GM20000 (cell line): ENCODE data around the gene SVOP.

Source experiments
- DNase-seq: peaks from one replicate; pipeline ENCODE4 v3.0.0; 2012; ENCODE audit warnings: low spot score
- CTCF ChIP-seq: IDR thresholded peaks from 2 replicates; pipeline ENCODE4 v1.5.1; 2012; ENCODE audit warnings: mild to moderate bottlenecking, control low read depth; ENCODE audit errors: extremely low read depth, missing control alignments

The SVOP gene

GRCh38 chr12:108981835-108982234, 39.0 kb downstream of the SVOP start:
- no peak for DNase-seq
- no peak for TF ChIP-seq CTCF

DNA sequence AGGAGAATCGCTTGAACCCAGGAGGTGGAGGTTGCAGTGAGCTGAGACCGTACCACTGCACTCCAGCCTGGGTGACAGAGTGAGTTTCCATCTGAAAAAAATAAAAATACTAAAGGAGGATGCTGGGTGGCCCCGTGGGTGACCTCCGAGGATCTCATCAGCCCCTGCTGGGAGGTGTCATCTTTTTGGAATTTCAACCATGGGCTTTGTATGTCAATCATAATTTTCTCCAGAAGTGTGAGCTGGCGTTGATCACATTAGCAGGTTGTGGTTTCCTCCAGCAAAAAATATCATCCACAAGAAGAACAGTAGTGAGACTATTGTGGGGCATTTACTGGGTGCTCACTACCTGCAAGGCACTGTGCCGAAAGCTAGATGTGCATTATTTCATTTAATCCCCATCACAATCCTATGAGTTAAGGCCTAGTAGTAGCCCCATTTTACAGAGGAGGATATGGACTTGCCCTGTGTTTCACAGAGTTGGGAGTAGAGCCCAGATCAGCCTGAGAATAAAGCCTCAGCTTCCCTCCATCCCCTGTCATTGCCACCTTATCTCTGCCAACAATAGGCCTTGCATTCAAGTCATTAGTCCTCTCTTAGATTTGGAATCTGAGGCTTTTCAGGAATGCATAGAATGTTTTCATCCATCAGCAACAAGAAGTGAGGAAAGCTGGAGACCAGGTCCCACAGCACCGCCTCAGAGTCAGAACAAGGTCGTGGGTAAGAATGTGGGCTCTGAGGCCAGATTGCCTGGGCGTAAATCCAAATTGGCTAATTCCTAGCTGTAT, 39.8 kb downstream of the SVOP start:
- no peak for TF ChIP-seq CTCF
- no peak for DNase-seq

DNA sequence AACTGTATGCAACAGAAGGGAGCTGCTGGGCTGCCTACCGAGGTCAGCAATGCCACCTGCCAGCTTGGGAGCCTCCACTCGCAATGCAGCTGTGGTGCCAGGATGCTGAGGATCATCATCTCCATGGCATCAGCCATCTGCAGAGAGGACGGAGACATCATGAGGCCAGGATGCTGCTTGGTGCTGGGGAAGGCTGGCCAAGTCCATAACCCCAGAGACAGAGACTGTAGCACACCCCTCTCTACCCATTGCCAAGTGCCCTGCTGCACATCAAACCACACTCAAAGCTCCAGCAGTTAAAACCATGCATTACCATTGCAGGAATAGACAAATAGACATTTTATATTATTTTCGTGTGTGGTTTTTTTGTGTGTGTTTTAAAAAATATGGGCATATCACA, 43.5 kb downstream of the SVOP start:
- no peak for DNase-seq
- no peak for TF ChIP-seq CTCF

DNA sequence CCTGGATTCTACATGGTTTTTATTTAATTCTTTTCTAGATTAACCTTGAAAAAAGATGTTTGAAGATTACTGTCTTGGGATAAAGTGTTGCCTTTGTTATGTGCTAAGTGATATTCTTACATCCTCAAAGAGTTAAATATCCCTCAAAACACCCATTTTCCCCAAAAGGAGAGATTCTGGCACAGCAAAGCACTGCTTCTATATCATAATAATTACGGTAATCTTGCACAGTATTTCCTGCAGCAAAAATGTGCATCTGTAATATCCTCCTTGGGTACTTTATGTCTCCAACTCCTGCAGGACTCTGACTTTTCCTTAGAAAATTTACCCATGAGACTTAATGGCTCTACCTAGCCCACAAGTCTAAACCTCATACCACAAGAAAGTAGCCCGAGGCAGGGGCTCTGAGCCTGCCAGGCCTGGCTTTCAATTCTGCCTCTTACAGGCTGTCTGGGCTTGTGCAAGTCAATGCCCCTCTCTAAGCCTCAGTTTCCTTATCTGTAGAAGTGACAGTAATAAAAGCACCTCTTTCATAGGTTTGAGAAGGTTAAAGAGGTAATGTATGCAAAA, 45.8 kb downstream of the SVOP start:
- no peak for DNase-seq
- no peak for TF ChIP-seq CTCF

GRCh38 chr12:108973629-108974152, 47.2 kb downstream of the SVOP start:
- no peak for DNase-seq
- TF ChIP-seq CTCF: no peak

GRCh38 chr12:108972358-108972757, 48.5 kb downstream of the SVOP start:
- no peak for DNase-seq
- no peak for TF ChIP-seq CTCF

GRCh38 chr12:108969622-108970021, 51.2 kb downstream of the SVOP start:
- TF ChIP-seq CTCF: no peak

More at GRCh38 chr12:108969622-108970021, 51.2 kb downstream of the SVOP start:
- no peak for DNase-seq
